Stimulated activated CD4-positive, alpha-beta T cell treated with anti-CD3 and anti-CD28 coated beads, Interleukin-4, amount 100 ng/mL, for 48 hours (primary cell): ENCODE results near the gene ETF1.

Source experiments
- DNase-seq, 2 donors: peaks; one replicate each; pipeline ENCODE4 v3.0.0-alpha.2; 2020; ENCODE audit warnings: low read depth in 2 of 2

The ETF1 gene

GRCh38 chr5:138563340-138564118, 20.5 kb upstream of the ETF1 start:
- DNase-seq, result no peak

- DNase-seq, result no peak
Observed at GRCh38 chr5:138560971-138561370, 17.9 kb upstream of the ETF1 start.

- no peak for DNase-seq
Observed at GRCh38 chr5:138559937-138560336, 16.9 kb upstream of the ETF1 start.

- DNase-seq, result no peak
Observed at GRCh38 chr5:138557677-138558076, 14.6 kb upstream of the ETF1 start.

- DNase-seq, result no peak
Observed at GRCh38 chr5:138554143-138554542, 11.1 kb upstream of the ETF1 start.

- no peak for DNase-seq
Observed at GRCh38 chr5:138553437-138554095, 10.5 kb upstream of the ETF1 start.

GRCh38 chr5:138552657-138553056, 9.6 kb upstream of the ETF1 start:
- no peak for DNase-seq

- no peak for DNase-seq
Observed at GRCh38 chr5:138549414-138549813, 6.4 kb upstream of the ETF1 start.

GRCh38 chr5:138545919-138546562, 3.0 kb upstream of the ETF1 start:
- DNase-seq, result no peak

- no peak for DNase-seq
Observed at GRCh38 chr5:138544181-138545134, 1.4 kb upstream of the ETF1 start.

- DNase-seq, result peak; percentile 71
Observed at GRCh38 chr5:138543730-138544104, 681 bp upstream of the ETF1 start.

- peak in 1 of 2 donors; percentile 2 for DNase-seq
Observed at GRCh38 chr5:138542180-138542955, 668 bp downstream of the ETF1 start.

- no peak for DNase-seq
Observed at GRCh38 chr5:138541511-138542179, 1.4 kb downstream of the ETF1 start.

- no peak for DNase-seq
Observed at GRCh38 chr5:138539791-138540190, 3.2 kb downstream of the ETF1 start.

- DNase-seq, result no peak
Observed at GRCh38 chr5:138538943-138539627, 4.0 kb downstream of the ETF1 start.

- no peak for DNase-seq
Observed at GRCh38 chr5:138536665-138537315, 6.2 kb downstream of the ETF1 start.

GRCh38 chr5:138536215-138536614, 6.8 kb downstream of the ETF1 start:
- no peak for DNase-seq

GRCh38 chr5:138533973-138534941, 8.8 kb downstream of the ETF1 start:
- DNase-seq, result no peak
